ENCODE measurements around the gene CLEC14A. TPM values are rescaled to one million over a fixed set of nuclear protein-coding genes. Genes with fewer than 3 reads are reported as not detected.

Gene CLEC14A
- polyA plus RNA-seq, 1 donor (not counting 4 experiments of a cell fraction or from before 2014, with no cell fraction given): not detected

GRCh38 chr14:38253676-38254075 is 2.2 kb downstream of the CLEC14A start:
- FAIRE-seq (no peak), DNase-seq (ENCODE audit: low read depth, low spot score) (no peak)
- no peaks in the 10 kb centered on the region for H3K79me2 ChIP-seq (ENCODE audit: control insufficient read depth, insufficient read depth, low read length)
- H3K27me3 ChIP-seq (ENCODE audit: control insufficient read depth, extremely low read depth, insufficient read depth, low read length): peaks cover 21% of the 10 kb centered on the region
- dilution Hi-C loops (cut with MboI; ENCODE audit: extremely low pct_ligation_motif_present, low sequenced_read_pairs): no loop called here
- H2AFZ ChIP-seq (ENCODE audit: control insufficient read depth, low read length): no peak overlapping the region
- H4K20me1 ChIP-seq (ENCODE audit: control insufficient read depth, extremely low read depth, insufficient read depth, low read length): no peaks in the 10 kb centered on the region
- no peak for TF ChIP-seq CTCF (optimal IDR thresholded peaks at IDR 0.05 in 1 of 3, IDR thresholded peaks at IDR 0.05 in 1 of 3, conservative IDR thresholded peaks at IDR 0.05 in 1 of 3; ENCODE audit: extremely low read depth in 1 of 3, insufficient read depth in 2 of 3, low read length in 3 of 3)
- TF ChIP-seq EZH2 (IDR thresholded peaks at IDR 0.05; ENCODE audit: low read length): no peak
- no peaks in the 10 kb centered on the region for H3K36me3 ChIP-seq (ENCODE audit: control insufficient read depth in 2 of 2, extremely low read depth in 1 of 2, insufficient read depth in 2 of 2, low read length in 2 of 2)
- no peaks in the 10 kb centered on the region for H3K4me1 ChIP-seq (ENCODE audit: control insufficient read depth, extremely low read depth, insufficient read depth, low read length)
- H3K9me1 ChIP-seq (ENCODE audit: control insufficient read depth, extremely low read depth, insufficient read depth, low read length): no peaks in the 10 kb centered on the region
- no peak overlapping the region for H3K4me2 ChIP-seq (ENCODE audit: control insufficient read depth, extremely low read depth, insufficient read depth, low read depth, low read length)
- no peak overlapping the region for H3K27ac ChIP-seq (ENCODE audit: control insufficient read depth, insufficient read depth, low read length)
- no peaks in the 10 kb centered on the region for H3K9me3 ChIP-seq (ENCODE audit: control insufficient read depth, low read depth, low read length)
- no peak overlapping the region for H3K9ac ChIP-seq (ENCODE audit: control insufficient read depth, extremely low read depth, insufficient read depth, low read length)
- H3K4me3 ChIP-seq (ENCODE audit: control insufficient read depth in 2 of 3, extremely low read depth in 1 of 3, insufficient read depth in 2 of 3, low read depth in 1 of 3, low read length in 3 of 3): no peak overlapping the region

- H3K27me3 ChIP-seq (ENCODE audit: control insufficient read depth, extremely low read depth, insufficient read depth, low read length): peaks cover 21% of the 10 kb centered on the region
- no peak overlapping the region for H3K4me3 ChIP-seq (ENCODE audit: control insufficient read depth in 2 of 3, extremely low read depth in 1 of 3, insufficient read depth in 2 of 3, low read depth in 1 of 3, low read length in 3 of 3)
- no peak overlapping the region for H2AFZ ChIP-seq (ENCODE audit: control insufficient read depth, low read length)
- FAIRE-seq (no peak), DNase-seq (ENCODE audit: low read depth, low spot score) (no peak)
- no peak overlapping the region for H3K9ac ChIP-seq (ENCODE audit: control insufficient read depth, extremely low read depth, insufficient read depth, low read length)
- dilution Hi-C loops (cut with MboI; ENCODE audit: extremely low pct_ligation_motif_present, low sequenced_read_pairs): no loop called here
- no peaks in the 10 kb centered on the region for H3K9me1 ChIP-seq (ENCODE audit: control insufficient read depth, extremely low read depth, insufficient read depth, low read length)
- no peaks in the 10 kb centered on the region for H3K79me2 ChIP-seq (ENCODE audit: control insufficient read depth, insufficient read depth, low read length)
- no peak for TF ChIP-seq EZH2 (IDR thresholded peaks at IDR 0.05; ENCODE audit: low read length)
- no peak for TF ChIP-seq CTCF (optimal IDR thresholded peaks at IDR 0.05 in 1 of 3, IDR thresholded peaks at IDR 0.05 in 1 of 3, conservative IDR thresholded peaks at IDR 0.05 in 1 of 3; ENCODE audit: extremely low read depth in 1 of 3, insufficient read depth in 2 of 3, low read length in 3 of 3)
- no peak overlapping the region for H3K4me2 ChIP-seq (ENCODE audit: control insufficient read depth, extremely low read depth, insufficient read depth, low read depth, low read length)
- H3K36me3 ChIP-seq (ENCODE audit: control insufficient read depth in 2 of 2, extremely low read depth in 1 of 2, insufficient read depth in 2 of 2, low read length in 2 of 2): no peaks in the 10 kb centered on the region
- H4K20me1 ChIP-seq (ENCODE audit: control insufficient read depth, extremely low read depth, insufficient read depth, low read length): no peaks in the 10 kb centered on the region
- no peak overlapping the region for H3K27ac ChIP-seq (ENCODE audit: control insufficient read depth, insufficient read depth, low read length)
- no peaks in the 10 kb centered on the region for H3K4me1 ChIP-seq (ENCODE audit: control insufficient read depth, extremely low read depth, insufficient read depth, low read length)
- H3K9me3 ChIP-seq (ENCODE audit: control insufficient read depth, low read depth, low read length): no peaks in the 10 kb centered on the region
Observed at GRCh38 chr14:38252066-38252710, 3.7 kb downstream of the CLEC14A start.

All from keratinocyte (primary cell).